Measurements from ENCODE around the gene NAA20.
A peak's percentile ranks its signal among the peaks of the same experiment; 100 is the strongest.

The NAA20 gene

DNA sequence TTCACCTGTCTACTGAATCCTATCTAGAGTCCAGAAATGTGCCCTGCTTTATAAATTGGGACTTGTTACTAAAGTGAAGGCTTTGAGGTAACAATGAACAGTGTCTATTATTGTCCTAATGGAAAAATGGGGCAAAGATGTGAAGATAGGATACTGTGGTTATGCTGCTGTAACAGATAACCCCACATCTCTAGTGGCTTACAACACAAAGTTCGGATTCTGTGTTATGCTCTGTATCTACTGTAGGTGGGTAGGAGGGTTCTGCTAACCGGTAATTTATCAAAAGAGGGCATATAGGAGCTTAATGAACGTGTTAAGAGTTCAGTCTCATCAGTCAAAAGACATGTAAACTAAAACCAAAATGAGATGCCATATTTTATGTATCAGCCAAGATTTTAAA is 6.2 kb downstream of the NAA20 start:
- Histone ChIP-seq H3K4me1 (ENCODE audit: control insufficient read depth, insufficient read depth, low read length) (peaks cover 18% of the 10 kb centered on the region), H3K36me3 (ENCODE audit: insufficient read depth, low read length) (peaks cover 25% of the 10 kb centered on the region), H3K4me2 (ENCODE audit: low read length) (no peak overlapping the region), H3K4me3 (ENCODE audit: low read length) (no peak overlapping the region), H3K9ac (ENCODE audit: low read depth, low read length) (no peak overlapping the region), H3K9me3 (replicated peaks; ENCODE audit: low read length) (no peaks in the 10 kb centered on the region), H3K27me3 (ENCODE audit: control insufficient read depth, insufficient read depth, low read length) (no peaks in the 10 kb centered on the region)

DNA sequence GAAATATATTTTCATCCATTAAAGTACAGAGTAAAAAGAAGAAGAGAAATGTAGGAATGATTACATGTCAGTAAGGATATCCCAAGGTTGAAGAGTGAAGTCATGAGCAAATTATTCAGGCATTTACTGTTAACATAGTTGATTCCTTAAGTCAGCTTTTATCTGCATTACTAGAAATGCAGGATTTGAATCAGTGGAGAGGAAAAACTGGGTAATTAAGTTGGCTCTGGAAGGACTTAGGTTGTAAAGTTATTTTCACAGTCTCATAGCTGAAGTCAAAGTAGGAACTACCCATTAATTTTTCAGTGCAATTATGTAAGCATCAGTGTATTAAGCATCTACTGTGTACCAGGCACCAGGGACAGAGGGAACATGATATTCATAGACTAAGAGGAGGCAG is 7.8 kb downstream of the NAA20 start:
- Histone ChIP-seq H3K9ac (ENCODE audit: low read depth, low read length) (no peak overlapping the region), H3K36me3 (ENCODE audit: insufficient read depth, low read length) (peaks cover 24% of the 10 kb centered on the region), H3K4me3 (ENCODE audit: low read length) (no peak overlapping the region), H3K4me2 (ENCODE audit: low read length) (no peak overlapping the region), H3K27me3 (ENCODE audit: control insufficient read depth, insufficient read depth, low read length) (no peaks in the 10 kb centered on the region), H3K4me1 (ENCODE audit: control insufficient read depth, insufficient read depth, low read length) (peaks cover 10% of the 10 kb centered on the region), H3K9me3 (replicated peaks; ENCODE audit: low read length) (no peaks in the 10 kb centered on the region)

DNA sequence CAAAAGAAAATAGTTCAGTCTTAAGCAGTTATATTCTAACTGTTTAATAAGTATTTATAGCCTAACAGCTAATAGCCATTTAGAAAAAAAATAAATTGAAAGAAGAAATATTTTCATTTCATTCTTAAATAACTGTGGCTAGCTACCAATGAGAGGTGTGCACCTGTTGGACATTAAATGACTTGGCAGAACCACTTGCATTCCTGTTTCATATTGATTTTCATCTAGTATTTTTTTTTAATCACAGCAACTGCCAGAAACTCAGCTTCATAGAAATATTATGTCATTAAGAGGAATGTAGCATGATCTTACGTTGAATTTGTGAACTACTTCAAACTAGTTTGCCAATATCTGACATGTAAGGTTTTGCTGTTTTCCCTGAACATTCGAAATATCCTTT is 10.1 kb downstream of the NAA20 start:
- H3K4me3 ChIP-seq (ENCODE audit: low read length), result no peak overlapping the region
- peaks cover 41% of the 10 kb centered on the region for H3K36me3 ChIP-seq (ENCODE audit: insufficient read depth, low read length)
- H3K9ac ChIP-seq (ENCODE audit: low read depth, low read length), result no peak overlapping the region
- H3K9me3 ChIP-seq (replicated peaks; ENCODE audit: low read length), result no peaks in the 10 kb centered on the region
- no peaks in the 10 kb centered on the region for H3K27me3 ChIP-seq (ENCODE audit: control insufficient read depth, insufficient read depth, low read length)
- no peak overlapping the region for H3K4me2 ChIP-seq (ENCODE audit: low read length)
- peaks cover 10% of the 10 kb centered on the region for H3K4me1 ChIP-seq (ENCODE audit: control insufficient read depth, insufficient read depth, low read length)

DNA sequence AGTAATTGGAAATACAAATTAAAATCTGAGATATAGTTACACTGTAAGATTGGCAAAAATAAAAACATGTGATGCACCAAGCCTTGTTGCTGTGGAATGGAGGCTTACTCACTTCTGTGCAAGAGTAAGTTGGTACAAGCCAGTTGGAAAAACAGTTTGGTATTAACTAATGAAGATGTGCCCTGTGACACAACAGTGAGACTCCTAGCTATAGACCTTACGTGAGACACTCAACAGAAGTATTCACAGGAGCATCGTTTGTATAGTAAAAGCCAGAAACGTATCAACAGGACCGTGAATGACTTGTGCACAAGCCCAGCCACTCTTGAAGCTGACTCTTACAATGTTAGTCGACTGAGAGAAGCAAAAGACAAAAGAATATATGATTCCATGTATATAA is 14.6 kb downstream of the NAA20 start:
- Histone ChIP-seq H3K9me3 (replicated peaks; ENCODE audit: low read length) (no peaks in the 10 kb centered on the region), H3K4me2 (ENCODE audit: low read length) (no peak overlapping the region), H3K4me3 (ENCODE audit: low read length) (no peak overlapping the region), H3K27me3 (ENCODE audit: control insufficient read depth, insufficient read depth, low read length) (no peaks in the 10 kb centered on the region), H3K36me3 (ENCODE audit: insufficient read depth, low read length) (peaks cover 68% of the 10 kb centered on the region), H3K9ac (ENCODE audit: low read depth, low read length) (no peak overlapping the region), H3K4me1 (ENCODE audit: control insufficient read depth, insufficient read depth, low read length) (no peaks in the 10 kb centered on the region)

DNA sequence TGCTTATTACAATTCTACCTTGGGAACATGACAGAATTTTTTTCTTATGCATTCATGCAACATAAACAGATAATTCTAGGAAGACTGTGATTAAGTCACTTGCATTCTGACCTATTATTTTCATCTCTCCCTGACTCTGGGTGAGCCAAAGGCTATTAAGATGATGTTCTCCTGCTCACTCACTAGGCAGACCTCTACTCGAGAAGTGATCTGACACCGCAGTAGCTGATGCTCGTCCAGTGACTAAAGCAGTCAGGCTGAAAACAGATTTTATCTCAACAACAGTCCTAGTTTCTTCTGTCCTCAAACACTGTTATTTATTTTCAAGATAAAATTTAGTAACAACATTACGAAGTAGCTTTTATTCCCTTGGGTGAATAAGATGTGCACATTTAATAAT is 17.3 kb downstream of the NAA20 start:
- peaks cover 84% of the 10 kb centered on the region for H3K36me3 ChIP-seq (ENCODE audit: insufficient read depth, low read length)
- H3K27me3 ChIP-seq (ENCODE audit: control insufficient read depth, insufficient read depth, low read length), result no peaks in the 10 kb centered on the region
- H3K9me3 ChIP-seq (replicated peaks; ENCODE audit: low read length), result no peaks in the 10 kb centered on the region
- no peak overlapping the region for H3K4me3 ChIP-seq (ENCODE audit: low read length)
- no peak overlapping the region for H3K9ac ChIP-seq (ENCODE audit: low read depth, low read length)
- H3K4me1 ChIP-seq (ENCODE audit: control insufficient read depth, insufficient read depth, low read length), result peaks cover 9% of the 10 kb centered on the region
- H3K4me2 ChIP-seq (ENCODE audit: low read length), result no peak overlapping the region

DNA sequence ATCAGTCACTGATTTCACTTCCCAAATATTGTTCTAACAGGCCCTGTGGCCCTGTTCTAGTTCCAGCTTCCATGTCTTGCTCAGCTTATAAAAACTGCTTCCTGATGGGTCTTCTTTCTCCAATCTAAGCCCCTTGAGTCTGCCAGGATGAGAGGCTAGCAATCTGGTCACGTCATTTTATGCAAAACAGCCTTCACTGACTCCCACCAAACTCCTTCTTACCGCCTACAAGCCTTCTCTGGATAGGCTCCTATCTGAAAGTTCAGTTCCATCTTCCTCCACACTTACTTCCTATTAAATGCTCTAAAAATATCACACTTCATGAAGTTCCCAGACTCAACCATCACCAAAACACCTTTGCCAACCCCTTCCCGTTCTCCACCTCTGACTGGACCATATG is 19.6 kb downstream of the NAA20 start:
- Histone ChIP-seq H3K9me3 (replicated peaks; ENCODE audit: low read length) (no peaks in the 10 kb centered on the region), H3K27me3 (ENCODE audit: control insufficient read depth, insufficient read depth, low read length) (no peaks in the 10 kb centered on the region), H3K9ac (ENCODE audit: low read depth, low read length) (no peak overlapping the region), H3K36me3 (ENCODE audit: insufficient read depth, low read length) (peaks cover 88% of the 10 kb centered on the region), H3K4me1 (ENCODE audit: control insufficient read depth, insufficient read depth, low read length) (peaks cover 9% of the 10 kb centered on the region), H3K4me2 (ENCODE audit: low read length) (no peak overlapping the region), H3K4me3 (ENCODE audit: low read length) (no peak overlapping the region)

DNA sequence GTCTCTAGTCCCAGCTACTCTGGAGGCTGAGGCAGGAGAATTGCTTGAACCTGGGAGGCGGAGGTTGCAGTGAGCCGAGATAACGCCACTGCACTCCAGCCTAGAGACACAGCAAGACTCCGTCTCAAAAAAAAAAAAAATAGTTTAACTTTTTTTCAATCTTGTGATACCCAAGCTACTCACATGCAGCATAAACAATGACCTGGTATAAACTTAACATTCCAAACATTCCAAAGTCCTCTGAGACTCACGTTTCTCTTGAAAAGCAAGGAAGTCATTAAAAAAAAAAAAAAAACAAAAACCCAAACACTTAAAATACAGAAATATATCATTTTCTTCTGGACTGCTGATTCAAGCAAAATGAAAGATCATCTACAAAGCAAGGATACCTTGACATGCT is 20.8 kb downstream of the NAA20 start:
- H3K36me3 ChIP-seq (ENCODE audit: insufficient read depth, low read length), result peaks cover 88% of the 10 kb centered on the region
- no peak overlapping the region for H3K4me2 ChIP-seq (ENCODE audit: low read length)
- no peak overlapping the region for H3K9ac ChIP-seq (ENCODE audit: low read depth, low read length)
- H3K27me3 ChIP-seq (ENCODE audit: control insufficient read depth, insufficient read depth, low read length), result no peaks in the 10 kb centered on the region
- H3K9me3 ChIP-seq (replicated peaks; ENCODE audit: low read length), result no peaks in the 10 kb centered on the region
- H3K4me3 ChIP-seq (ENCODE audit: low read length), result no peak overlapping the region
- peaks cover 9% of the 10 kb centered on the region for H3K4me1 ChIP-seq (ENCODE audit: control insufficient read depth, insufficient read depth, low read length)

DNA sequence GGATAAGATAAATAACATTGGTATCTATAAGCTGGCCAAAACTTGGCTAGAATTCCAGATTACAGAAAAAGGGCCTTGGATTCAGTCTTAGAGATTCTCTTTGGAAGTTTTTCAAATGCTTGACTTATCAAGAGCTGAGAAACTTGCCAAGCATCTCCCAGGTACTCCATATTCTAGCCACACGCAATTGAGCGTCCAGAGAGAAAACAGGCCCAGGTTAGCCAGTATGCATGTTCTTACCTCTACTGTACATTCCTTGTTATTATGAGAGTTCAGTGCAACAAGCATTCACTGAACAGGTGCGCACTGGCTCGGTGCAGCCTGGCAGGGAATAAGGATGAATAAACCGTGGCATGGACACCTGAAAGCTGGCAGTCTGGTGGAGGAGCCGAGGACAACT is 21.4 kb downstream of the NAA20 start:
- Histone ChIP-seq H3K4me3 (ENCODE audit: low read length) (no peak overlapping the region), H3K9ac (ENCODE audit: low read depth, low read length) (no peak overlapping the region), H3K9me3 (replicated peaks; ENCODE audit: low read length) (no peaks in the 10 kb centered on the region), H3K36me3 (ENCODE audit: insufficient read depth, low read length) (peaks cover 88% of the 10 kb centered on the region), H3K4me2 (ENCODE audit: low read length) (no peak overlapping the region), H3K4me1 (ENCODE audit: control insufficient read depth, insufficient read depth, low read length) (peaks cover 9% of the 10 kb centered on the region), H3K27me3 (ENCODE audit: control insufficient read depth, insufficient read depth, low read length) (no peaks in the 10 kb centered on the region)

DNA sequence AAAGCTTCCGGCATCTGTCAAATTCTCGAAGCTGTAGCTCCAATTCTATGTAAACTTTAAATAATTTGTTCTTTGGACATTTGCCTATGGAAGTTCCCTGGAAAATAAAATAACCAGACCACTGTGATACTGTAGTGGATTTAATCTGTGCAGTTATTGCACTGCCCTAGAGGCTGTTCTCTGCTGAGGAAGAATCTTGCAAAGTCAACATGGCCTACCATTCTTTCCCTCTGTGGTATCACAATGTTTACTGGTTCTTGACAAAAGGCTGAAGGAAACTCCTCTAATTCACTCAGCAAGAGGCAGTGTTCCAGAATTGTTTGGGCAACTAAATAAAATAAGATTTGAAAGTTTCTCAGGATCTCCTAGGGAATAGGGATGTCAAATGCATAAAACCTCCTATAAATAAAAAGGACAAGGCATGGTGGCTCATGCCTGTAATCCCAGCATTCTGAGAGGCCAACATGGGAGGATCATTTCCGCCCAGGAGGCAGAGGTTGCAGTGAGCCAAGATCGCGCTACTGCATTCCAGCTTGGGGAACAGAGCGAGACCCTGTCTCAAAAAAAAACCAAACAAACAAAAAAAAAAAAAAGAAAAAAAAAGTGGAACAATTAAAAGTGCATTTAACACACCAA is 22.7 kb downstream of the NAA20 start:
- no peak overlapping the region for H3K4me2 ChIP-seq (ENCODE audit: low read length)
- no peaks in the 10 kb centered on the region for H3K9me3 ChIP-seq (replicated peaks; ENCODE audit: low read length)
- H3K4me1 ChIP-seq (ENCODE audit: control insufficient read depth, insufficient read depth, low read length), result peaks cover 9% of the 10 kb centered on the region
- H3K27me3 ChIP-seq (ENCODE audit: control insufficient read depth, insufficient read depth, low read length), result no peaks in the 10 kb centered on the region
- peaks cover 90% of the 10 kb centered on the region for H3K36me3 ChIP-seq (ENCODE audit: insufficient read depth, low read length)
- no peak overlapping the region for H3K9ac ChIP-seq (ENCODE audit: low read depth, low read length)
- no peak overlapping the region for H3K4me3 ChIP-seq (ENCODE audit: low read length)

DNA sequence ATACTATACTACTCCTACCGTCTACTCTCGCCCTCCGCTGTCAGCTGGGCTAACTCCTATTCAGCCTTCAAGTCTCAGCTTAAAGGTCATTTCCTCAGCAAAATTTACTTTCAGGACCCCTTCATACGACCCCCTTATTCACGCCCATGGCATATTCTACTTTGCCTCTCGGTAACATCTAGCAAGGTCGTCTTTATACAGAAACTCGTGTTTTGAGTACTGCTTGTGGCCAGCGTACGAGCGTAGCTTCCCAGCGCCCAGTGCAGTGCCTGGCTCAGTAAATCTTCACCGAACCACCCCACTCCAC is 34.6 kb downstream of the NAA20 start:
- Histone ChIP-seq H3K4me3 (ENCODE audit: low read length) (peak overlapping the region; percentile 95), H3K4me2 (ENCODE audit: low read length) (peak overlapping the region; percentile 88)

DNA sequence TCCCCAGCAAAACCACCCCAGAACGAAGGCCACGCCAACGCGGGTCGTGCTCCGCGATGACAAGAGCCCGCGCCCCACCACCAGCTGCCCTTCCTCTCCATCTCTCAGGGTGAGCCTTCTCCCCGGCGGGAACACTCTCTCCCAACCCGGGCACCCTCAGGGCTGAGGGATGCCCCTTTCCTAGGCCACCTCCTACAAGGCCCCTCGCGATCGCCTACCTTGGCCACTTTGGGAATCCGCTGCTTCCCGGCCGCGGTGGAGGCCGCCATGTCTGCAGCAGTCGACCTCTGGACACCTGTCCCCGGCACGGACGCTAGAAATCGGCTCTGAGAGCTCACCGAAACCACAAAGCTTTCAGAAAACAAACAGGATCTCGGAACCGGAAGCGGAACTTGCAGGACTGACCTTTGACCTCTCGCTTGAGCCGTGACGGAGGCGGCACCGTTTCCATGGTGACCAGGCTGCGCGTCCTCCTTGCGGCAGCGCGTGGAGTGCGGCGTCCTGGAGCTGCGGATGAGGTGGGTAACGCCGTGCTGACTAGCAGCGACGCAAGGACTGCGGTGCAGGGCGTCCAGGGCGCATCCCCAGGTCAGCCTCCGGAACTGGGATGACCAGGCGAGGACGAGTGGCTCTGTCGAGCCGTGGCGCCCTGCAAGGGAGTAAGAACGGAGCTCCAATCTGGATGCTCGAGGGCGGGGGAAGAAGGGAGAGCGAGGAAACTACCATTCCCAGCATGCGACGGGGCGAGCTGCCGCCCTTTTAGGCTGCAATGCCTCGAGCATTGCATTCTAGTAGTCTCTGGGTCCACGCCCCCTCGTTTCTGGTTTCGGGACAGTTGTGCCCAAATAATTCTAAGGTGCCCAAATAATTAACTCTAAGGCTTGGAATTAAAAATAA is 35.2 kb downstream of the NAA20 start, which contains the start of the genes CFAP61 and CRNKL1:
TSS of gene CFAP61 (plus strand) at position 459 of the 897 bp plus-strand sequence. CDS start 4,122 bp downstream, outside the sequence.
TSS of gene CRNKL1 (minus strand) at position 393 of the 897 bp plus-strand sequence. CDS start at position 269, 124 bp downstream.
- no peaks in the 10 kb centered on the region for H3K9me3 ChIP-seq (replicated peaks; ENCODE audit: low read length)
- H3K4me2 ChIP-seq (ENCODE audit: low read length), result peak within 1 kb of the TSS; percentile 88
- peak within 1 kb of the TSS; percentile 93 for H3K9ac ChIP-seq (ENCODE audit: low read depth, low read length)
- H3K36me3 ChIP-seq (ENCODE audit: insufficient read depth, low read length), result peaks cover 28% of the 10 kb centered on the region
- H3K27me3 ChIP-seq (ENCODE audit: control insufficient read depth, insufficient read depth, low read length), result no peaks in the 10 kb centered on the region
- H3K4me1 ChIP-seq (ENCODE audit: control insufficient read depth, insufficient read depth, low read length), result no peaks in the 10 kb centered on the region
- peak within 1 kb of the TSS; percentile 95 for H3K4me3 ChIP-seq (ENCODE audit: low read length)

More for the DNA sequence above, 34.6 kb downstream of the NAA20 start:
- Histone ChIP-seq H3K4me1 (ENCODE audit: control insufficient read depth, insufficient read depth, low read length) (no peaks in the 10 kb centered on the region), H3K27me3 (ENCODE audit: control insufficient read depth, insufficient read depth, low read length) (no peaks in the 10 kb centered on the region), H3K9me3 (replicated peaks; ENCODE audit: low read length) (no peaks in the 10 kb centered on the region), H3K36me3 (ENCODE audit: insufficient read depth, low read length) (peaks cover 33% of the 10 kb centered on the region), H3K9ac (ENCODE audit: low read depth, low read length) (peak overlapping the region; percentile 93)

Data from skeletal muscle satellite cell (primary cell).